Mammary epithelial cell (primary cell): ENCODE data around the gene PFKL.

Experiments
- CTCF ChIP-seq, 2 donors: IDR thresholded peaks in 1 of 2; conservative IDR thresholded peaks in 1 of 2; 2 replicates each; pipeline ENCODE4 v1.5.1; 2011 to 2012; ENCODE audit warnings: inconsistent platforms in 2 of 2, low read length in 2 of 2, mild to moderate bottlenecking in 2 of 2, control low read depth in 1 of 2, low read depth in 1 of 2; ENCODE audit not compliant: insufficient read depth in 1 of 2; ENCODE audit errors: extremely low read depth in 1 of 2
- EZH2 ChIP-seq: IDR thresholded peaks from 2 replicates; pipeline ENCODE4 v1.6.1; 2012; ENCODE audit warnings: low read length, inconsistent platforms, borderline replicate concordance

DNA sequence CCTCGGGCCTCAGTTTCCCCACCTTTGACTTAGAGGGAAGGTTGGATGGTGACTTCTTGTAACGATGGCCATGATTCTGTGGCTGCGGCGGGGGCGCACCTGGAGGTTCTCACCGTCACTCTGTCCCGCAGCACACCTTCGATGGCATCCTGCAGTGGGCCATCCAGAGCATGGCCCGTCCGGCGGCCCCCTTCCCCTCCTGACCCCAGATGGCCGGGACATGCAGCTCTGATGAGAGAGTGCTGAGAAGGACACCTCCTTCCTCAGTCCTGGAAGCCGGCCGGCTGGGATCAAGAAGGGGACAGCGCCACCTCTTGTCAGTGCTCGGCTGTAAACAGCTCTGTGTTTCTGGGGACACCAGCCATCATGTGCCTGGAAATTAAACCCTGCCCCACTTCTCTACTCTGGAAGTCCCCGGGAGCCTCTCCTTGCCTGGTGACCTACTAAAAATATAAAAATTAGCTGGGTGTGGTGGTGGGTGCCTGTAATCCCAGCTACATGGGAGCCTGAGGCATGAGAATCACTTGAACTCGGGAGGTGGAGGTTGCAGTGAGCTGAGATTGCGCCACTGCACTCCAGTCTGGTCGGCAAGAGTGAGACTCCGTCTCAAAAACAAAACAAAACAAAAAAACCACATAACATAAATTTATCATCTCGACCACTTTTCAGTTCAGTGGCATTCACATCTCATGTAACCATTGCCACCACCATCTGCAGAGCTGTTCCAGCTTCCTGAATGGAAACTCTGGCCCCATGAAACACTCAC lies 2.1 kb upstream of the PFKL start:
- peak; percentile 62 to 89 for TF ChIP-seq CTCF (conservative IDR thresholded peaks at IDR 0.05 in 1 of 2, IDR thresholded peaks at IDR 0.05 in 1 of 2; ENCODE audit: extremely low read depth in 1 of 2, insufficient read depth in 1 of 2, low read depth in 1 of 2, low read length in 2 of 2)
- TF ChIP-seq EZH2, result no peak
